ENCODE data around the gene DNAJC30. TPM values are rescaled to one million over a fixed set of nuclear protein-coding genes. Genes with fewer than 3 reads are reported as not detected.
"Not testable (repeated sequence)": the region's sequence is repeated elsewhere in the genome, so short reads cannot be mapped to it uniquely, and the experiment has no call there.

DNAJC30 gene
- total and polyA plus RNA-seq, 2 experiments from 2014 or later = 2.8 to 5.6 TPM

DNA sequence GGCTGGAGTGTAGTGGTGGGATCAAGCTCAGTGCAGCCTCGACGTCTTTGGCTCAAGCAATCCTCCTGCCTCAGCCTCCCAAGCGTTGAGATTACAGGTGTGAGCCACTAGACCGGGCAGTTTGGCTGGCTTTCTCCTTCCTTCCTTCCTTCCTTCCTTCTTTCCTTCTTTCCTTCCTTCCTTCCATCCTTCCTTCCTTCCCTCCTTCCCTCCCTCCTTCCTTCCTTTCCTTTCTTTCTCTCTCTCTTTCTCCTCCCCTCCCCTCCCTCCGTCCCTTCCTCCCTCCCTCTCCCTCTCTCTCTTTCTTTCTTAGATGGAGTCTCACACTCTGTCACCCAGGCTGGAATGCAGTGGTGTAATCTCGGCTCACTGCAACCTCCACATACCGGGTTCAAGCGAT lies 23.3 kb downstream of the DNAJC30 start:
- no peaks in the 10 kb centered on the region; the same call in 1 of the 2 replicates for H3K27me3 ChIP-seq (ENCODE audit: insufficient read depth)
- peaks cover 6% of the 10 kb centered on the region for H3K27me3 Mint-ChIP-seq (ENCODE audit: insufficient read depth, low read depth, poor library complexity)
- DNase-seq (ENCODE audit: low spot score) = no peak
- H4K20me1 ChIP-seq (replicated peaks; ENCODE audit: insufficient read depth) = no peaks in the 10 kb centered on the region
- H3K9me3 Mint-ChIP-seq = peaks cover 18% of the 10 kb centered on the region; the same call in 2 of the 3 replicates
- no peaks in the 10 kb centered on the region for H3F3A ChIP-seq (replicated peaks; ENCODE audit: low read depth)
- no peak overlapping the region for H3K4me2 ChIP-seq
- peaks cover 6% of the 10 kb centered on the region; the same call in 2 of the 3 replicates for H3K4me1 Mint-ChIP-seq
- no peaks in the 10 kb centered on the region for H3K4me1 ChIP-seq (ENCODE audit: insufficient read depth)
- TF ChIP-seq JUNB (IDR thresholded peaks at IDR 0.05; ENCODE audit: unreplicated experiment) (no peak), ZNF114 (CRISPR knock-in tag; IDR thresholded peaks at IDR 0.05) (no peak), POLR2AphosphoS5 (IDR thresholded peaks at IDR 0.05; ENCODE audit: low read depth) (no peak), EZH2 (IDR thresholded peaks at IDR 0.05; ENCODE audit: low read depth, unreplicated experiment) (no peak), NANOG (IDR thresholded peaks at IDR 0.05; ENCODE audit: borderline replicate concordance) (no peak), CREB1 (CRISPR knock-in tag; IDR thresholded peaks at IDR 0.05; ENCODE audit: low read depth) (no peak), ZNF331 (CRISPR knock-in tag; IDR thresholded peaks at IDR 0.05; ENCODE audit: low read depth) (no peak)
- TF ChIP-seq, protein P1, sequence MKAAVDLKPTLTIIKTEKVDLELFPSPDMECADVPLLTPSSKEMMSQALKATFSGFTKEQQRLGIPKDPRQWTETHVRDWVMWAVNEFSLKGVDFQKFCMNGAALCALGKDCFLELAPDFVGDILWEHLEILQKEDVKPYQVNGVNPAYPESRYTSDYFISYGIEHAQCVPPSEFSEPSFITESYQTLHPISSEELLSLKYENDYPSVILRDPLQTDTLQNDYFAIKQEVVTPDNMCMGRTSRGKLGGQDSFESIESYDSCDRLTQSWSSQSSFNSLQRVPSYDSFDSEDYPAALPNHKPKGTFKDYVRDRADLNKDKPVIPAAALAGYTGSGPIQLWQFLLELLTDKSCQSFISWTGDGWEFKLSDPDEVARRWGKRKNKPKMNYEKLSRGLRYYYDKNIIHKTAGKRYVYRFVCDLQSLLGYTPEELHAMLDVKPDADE (IDR thresholded peaks at IDR 0.05) = no peak
- TF ChIP-seq, protein P2, sequence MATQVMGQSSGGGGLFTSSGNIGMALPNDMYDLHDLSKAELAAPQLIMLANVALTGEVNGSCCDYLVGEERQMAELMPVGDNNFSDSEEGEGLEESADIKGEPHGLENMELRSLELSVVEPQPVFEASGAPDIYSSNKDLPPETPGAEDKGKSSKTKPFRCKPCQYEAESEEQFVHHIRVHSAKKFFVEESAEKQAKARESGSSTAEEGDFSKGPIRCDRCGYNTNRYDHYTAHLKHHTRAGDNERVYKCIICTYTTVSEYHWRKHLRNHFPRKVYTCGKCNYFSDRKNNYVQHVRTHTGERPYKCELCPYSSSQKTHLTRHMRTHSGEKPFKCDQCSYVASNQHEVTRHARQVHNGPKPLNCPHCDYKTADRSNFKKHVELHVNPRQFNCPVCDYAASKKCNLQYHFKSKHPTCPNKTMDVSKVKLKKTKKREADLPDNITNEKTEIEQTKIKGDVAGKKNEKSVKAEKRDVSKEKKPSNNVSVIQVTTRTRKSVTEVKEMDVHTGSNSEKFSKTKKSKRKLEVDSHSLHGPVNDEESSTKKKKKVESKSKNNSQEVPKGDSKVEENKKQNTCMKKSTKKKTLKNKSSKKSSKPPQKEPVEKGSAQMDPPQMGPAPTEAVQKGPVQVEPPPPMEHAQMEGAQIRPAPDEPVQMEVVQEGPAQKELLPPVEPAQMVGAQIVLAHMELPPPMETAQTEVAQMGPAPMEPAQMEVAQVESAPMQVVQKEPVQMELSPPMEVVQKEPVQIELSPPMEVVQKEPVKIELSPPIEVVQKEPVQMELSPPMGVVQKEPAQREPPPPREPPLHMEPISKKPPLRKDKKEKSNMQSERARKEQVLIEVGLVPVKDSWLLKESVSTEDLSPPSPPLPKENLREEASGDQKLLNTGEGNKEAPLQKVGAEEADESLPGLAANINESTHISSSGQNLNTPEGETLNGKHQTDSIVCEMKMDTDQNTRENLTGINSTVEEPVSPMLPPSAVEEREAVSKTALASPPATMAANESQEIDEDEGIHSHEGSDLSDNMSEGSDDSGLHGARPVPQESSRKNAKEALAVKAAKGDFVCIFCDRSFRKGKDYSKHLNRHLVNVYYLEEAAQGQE (IDR thresholded peaks at IDR 0.05; ENCODE audit: unreplicated experiment) = no peak
- TF ChIP-seq, protein P3, sequence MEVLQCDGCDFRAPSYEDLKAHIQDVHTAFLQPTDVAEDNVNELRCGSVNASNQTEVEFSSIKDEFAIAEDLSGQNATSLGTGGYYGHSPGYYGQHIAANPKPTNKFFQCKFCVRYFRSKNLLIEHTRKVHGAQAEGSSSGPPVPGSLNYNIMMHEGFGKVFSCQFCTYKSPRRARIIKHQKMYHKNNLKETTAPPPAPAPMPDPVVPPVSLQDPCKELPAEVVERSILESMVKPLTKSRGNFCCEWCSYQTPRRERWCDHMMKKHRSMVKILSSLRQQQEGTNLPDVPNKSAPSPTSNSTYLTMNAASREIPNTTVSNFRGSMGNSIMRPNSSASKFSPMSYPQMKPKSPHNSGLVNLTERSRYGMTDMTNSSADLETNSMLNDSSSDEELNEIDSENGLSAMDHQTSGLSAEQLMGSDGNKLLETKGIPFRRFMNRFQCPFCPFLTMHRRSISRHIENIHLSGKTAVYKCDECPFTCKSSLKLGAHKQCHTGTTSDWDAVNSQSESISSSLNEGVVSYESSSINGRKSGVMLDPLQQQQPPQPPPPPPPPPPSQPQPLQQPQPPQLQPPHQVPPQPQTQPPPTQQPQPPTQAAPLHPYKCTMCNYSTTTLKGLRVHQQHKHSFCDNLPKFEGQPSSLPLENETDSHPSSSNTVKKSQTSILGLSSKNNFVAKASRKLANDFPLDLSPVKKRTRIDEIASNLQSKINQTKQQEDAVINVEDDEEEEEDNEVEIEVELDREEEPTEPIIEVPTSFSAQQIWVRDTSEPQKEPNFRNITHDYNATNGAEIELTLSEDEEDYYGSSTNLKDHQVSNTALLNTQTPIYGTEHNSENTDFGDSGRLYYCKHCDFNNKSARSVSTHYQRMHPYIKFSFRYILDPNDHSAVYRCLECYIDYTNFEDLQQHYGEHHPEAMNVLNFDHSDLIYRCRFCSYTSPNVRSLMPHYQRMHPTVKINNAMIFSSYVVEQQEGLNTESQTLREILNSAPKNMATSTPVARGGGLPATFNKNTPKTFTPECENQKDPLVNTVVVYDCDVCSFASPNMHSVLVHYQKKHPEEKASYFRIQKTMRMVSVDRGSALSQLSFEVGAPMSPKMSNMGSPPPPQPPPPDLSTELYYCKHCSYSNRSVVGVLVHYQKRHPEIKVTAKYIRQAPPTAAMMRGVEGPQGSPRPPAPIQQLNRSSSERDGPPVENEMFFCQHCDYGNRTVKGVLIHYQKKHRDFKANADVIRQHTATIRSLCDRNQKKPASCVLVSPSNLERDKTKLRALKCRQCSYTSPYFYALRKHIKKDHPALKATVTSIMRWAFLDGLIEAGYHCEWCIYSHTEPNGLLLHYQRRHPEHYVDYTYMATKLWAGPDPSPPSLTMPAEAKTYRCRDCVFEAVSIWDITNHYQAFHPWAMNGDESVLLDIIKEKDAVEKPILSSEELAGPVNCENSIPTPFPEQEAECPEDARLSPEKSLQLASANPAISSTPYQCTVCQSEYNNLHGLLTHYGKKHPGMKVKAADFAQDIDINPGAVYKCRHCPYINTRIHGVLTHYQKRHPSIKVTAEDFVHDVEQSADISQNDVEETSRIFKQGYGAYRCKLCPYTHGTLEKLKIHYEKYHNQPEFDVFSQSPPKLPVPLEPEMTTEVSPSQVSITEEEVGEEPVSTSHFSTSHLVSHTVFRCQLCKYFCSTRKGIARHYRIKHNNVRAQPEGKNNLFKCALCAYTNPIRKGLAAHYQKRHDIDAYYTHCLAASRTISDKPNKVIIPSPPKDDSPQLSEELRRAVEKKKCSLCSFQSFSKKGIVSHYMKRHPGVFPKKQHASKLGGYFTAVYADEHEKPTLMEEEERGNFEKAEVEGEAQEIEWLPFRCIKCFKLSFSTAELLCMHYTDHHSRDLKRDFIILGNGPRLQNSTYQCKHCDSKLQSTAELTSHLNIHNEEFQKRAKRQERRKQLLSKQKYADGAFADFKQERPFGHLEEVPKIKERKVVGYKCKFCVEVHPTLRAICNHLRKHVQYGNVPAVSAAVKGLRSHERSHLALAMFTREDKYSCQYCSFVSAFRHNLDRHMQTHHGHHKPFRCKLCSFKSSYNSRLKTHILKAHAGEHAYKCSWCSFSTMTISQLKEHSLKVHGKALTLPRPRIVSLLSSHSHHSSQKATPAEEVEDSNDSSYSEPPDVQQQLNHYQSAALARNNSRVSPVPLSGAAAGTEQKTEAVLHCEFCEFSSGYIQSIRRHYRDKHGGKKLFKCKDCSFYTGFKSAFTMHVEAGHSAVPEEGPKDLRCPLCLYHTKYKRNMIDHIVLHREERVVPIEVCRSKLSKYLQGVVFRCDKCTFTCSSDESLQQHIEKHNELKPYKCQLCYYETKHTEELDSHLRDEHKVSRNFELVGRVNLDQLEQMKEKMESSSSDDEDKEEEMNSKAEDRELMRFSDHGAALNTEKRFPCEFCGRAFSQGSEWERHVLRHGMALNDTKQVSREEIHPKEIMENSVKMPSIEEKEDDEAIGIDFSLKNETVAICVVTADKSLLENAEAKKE (CRISPR knock-in tag; IDR thresholded peaks at IDR 0.05) = no peak
- no peaks in the 10 kb centered on the region for H3K9me2 ChIP-seq (ENCODE audit: insufficient read depth)
- H3K27ac Mint-ChIP-seq = no peak overlapping the region
- H3K27ac ChIP-seq (ENCODE audit: low read depth) = no peak overlapping the region
- H3K79me2 ChIP-seq (replicated peaks; ENCODE audit: insufficient read depth) = no peaks in the 10 kb centered on the region
- H3K36me3 ChIP-seq (ENCODE audit: insufficient read depth) = no peaks in the 10 kb centered on the region
- H3K36me3 Mint-ChIP-seq (ENCODE audit: low read depth) = peaks cover 8% of the 10 kb centered on the region; the same call in 2 of the 3 replicates
- H2AFZ ChIP-seq = no peak overlapping the region
- H3K4me3 ChIP-seq = no peak overlapping the region
- ATAC-seq = no peak
- no peak overlapping the region for H3K4me3 Mint-ChIP-seq

DNA sequence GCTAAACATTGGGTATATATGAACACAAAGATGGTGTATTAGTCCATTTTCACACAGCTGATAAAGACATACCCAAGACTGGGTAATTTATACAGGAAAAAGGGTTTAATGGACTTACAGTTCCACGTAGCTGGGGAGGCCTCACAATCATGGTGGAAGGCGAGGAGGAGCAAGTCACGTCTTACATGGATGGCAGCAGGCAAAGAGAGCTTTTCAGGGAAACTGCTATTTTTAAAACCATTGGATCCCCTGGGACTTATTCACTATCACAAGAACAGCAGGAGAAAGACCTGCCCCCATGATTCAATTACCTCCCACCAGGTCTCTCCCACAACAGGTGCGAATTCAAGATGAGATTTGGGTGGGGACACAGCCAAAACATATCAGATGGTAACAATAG lies 27.9 kb downstream of the DNAJC30 start:
- H3K9me3 Mint-ChIP-seq; H3K27me3 Mint-ChIP-seq (ENCODE audit: insufficient read depth, low read depth, poor library complexity); H3K4me3 ChIP-seq; ATAC-seq; H3K4me1 Mint-ChIP-seq; H3K4me2 ChIP-seq; H3K4me1 ChIP-seq (ENCODE audit: insufficient read depth); H3K27me3 ChIP-seq (ENCODE audit: insufficient read depth); H3K79me2 ChIP-seq (replicated peaks; ENCODE audit: insufficient read depth); H3K27ac ChIP-seq (ENCODE audit: low read depth); H3K36me3 Mint-ChIP-seq (ENCODE audit: low read depth); H3F3A ChIP-seq (replicated peaks; ENCODE audit: low read depth); DNase-seq (ENCODE audit: low spot score); H3K9me2 ChIP-seq (ENCODE audit: insufficient read depth); H3K36me3 ChIP-seq (ENCODE audit: insufficient read depth); H2AFZ ChIP-seq; H4K20me1 ChIP-seq (replicated peaks; ENCODE audit: insufficient read depth); H3K4me3 Mint-ChIP-seq; H3K27ac Mint-ChIP-seq: not testable (repeated sequence)
